K562 (cell line): ENCODE data around the gene EGR2. TPM values are rescaled to one million over a fixed set of nuclear protein-coding genes. Genes with fewer than 3 reads are reported as not detected.

Source experiments
- ATAC-seq: fragments of 200-7000 bp; cut with Tn5 transposase; 3 replicates; pipeline ENCODE4 v1.9.1; 2020; ENCODE audit warnings: moderate library complexity
- BruUV-seq: library from RNA; stranded (reverse); fragments of 400-500 nt; replicated peaks from 2 replicates; lab custom pipeline; 2021; lab: Mats Ljungman, UMichigan
- CTCF ChIA-PET: fragments of 300-600 bp; formaldehyde crosslinking; extraction: SDS; loops from one replicate; lab custom pipeline; 2021; ENCODE audit warnings: low intra/inter-chr PET ratio; lab: Yijun Ruan, JAX
- POLR2A ChIA-PET: fragments of 300-600, 350-650 bp; sonication (Branson Sonifier 250); formaldehyde crosslinking; extraction: SDS; loops from one replicate; lab custom pipeline; 2021; ENCODE audit warnings: antibody characterized with exemption, inconsistent platforms; lab: Yijun Ruan, JAX
- DNase-seq, 4 experiments: peaks; one replicate each; pipeline versions ENCODE4 v3.0.0 to v3.0.0-alpha.2; 2011 to 2018; ENCODE audit warnings: low spot score in 3 of 4, mixed read lengths in 3 of 4; ENCODE audit errors: extremely low read depth in 1 of 4
- FAIRE-seq: peaks from 2 replicates; lab custom pipeline; 2011; peaks lifted over from hg19 to GRCh38; lab: Jason Lieb, UNC
- H2AFZ ChIP-seq: 2 replicates; pipeline ENCODE4 v1.6.0; 2011; ENCODE audit warnings: low read depth, low read length, control low read depth, inconsistent platforms
- H3K27ac ChIP-seq: fragments of 200-600 bp; 3 replicates; pipeline ENCODE4 v1.8.0; 2011; ENCODE audit warnings: low read depth, mild to moderate bottlenecking, control low read depth, inconsistent platforms, low read length, moderate library complexity, mixed read lengths; ENCODE audit errors: extremely low read depth
- H3K27me3 ChIP-seq, 2 experiments: fragments of 300-600 bp in 1 of 2; 2 replicates in 1 of 2; 3 replicates in 1 of 2; pipeline versions ENCODE4 v1.6.0 to v1.8.0; 2011; ENCODE audit warnings: inconsistent platforms in 2 of 2, low read length in 2 of 2, mild to moderate bottlenecking in 1 of 2, mixed read lengths in 1 of 2, moderate library complexity in 1 of 2; ENCODE audit not compliant: control insufficient read depth in 2 of 2, insufficient read depth in 2 of 2
- H3K36me3 ChIP-seq: fragments of 300-600 bp; 3 replicates; pipeline ENCODE4 v1.8.0; 2011; ENCODE audit warnings: mild to moderate bottlenecking, low read length, inconsistent platforms; ENCODE audit not compliant: control insufficient read depth, insufficient read depth
- H3K4me1 ChIP-seq, 2 experiments: fragments of 200-600 bp in 1 of 2; replicated peaks in 1 of 2; 2 replicates in 1 of 2; 3 replicates in 1 of 2; pipeline versions ENCODE4 v1.5.1 to v1.8.0; 2011; ENCODE audit warnings: inconsistent platforms in 2 of 2, low read length in 2 of 2, mild to moderate bottlenecking in 1 of 2, mixed read lengths in 1 of 2, moderate library complexity in 1 of 2; ENCODE audit not compliant: control insufficient read depth in 2 of 2, insufficient read depth in 2 of 2
- H3K4me2 ChIP-seq: 2 replicates; pipeline ENCODE4 v1.6.1; 2011; ENCODE audit warnings: low read length, control low read depth, inconsistent platforms, mixed read lengths; ENCODE audit not compliant: insufficient read depth
- H3K4me3 ChIP-seq: fragments of 200-600 bp; sonication (generic), shearing (Covaris generic); 2 replicates; pipeline ENCODE4 v1.5.1; 2016; ENCODE audit warnings: control low read depth, inconsistent platforms
- H3K79me2 ChIP-seq: fragments of 200-600 bp; 3 replicates; pipeline ENCODE4 v1.8.0; 2011; ENCODE audit warnings: low read length, inconsistent platforms; ENCODE audit not compliant: control insufficient read depth, insufficient read depth
- H3K9ac ChIP-seq, 2 experiments: 2 replicates each; pipeline versions ENCODE4 v1.6.0 to v1.6.1; 2011; ENCODE audit warnings: low read depth in 2 of 2, low read length in 2 of 2, control low read depth in 1 of 2, inconsistent platforms in 1 of 2, mild to moderate bottlenecking in 1 of 2, mixed read lengths in 1 of 2; ENCODE audit not compliant: insufficient read depth in 1 of 2
- H3K9me1 ChIP-seq: one replicate; pipeline ENCODE4 v1.6.0; 2011; ENCODE audit warnings: inconsistent platforms, mild to moderate bottlenecking, low read length, moderate library complexity; ENCODE audit not compliant: control insufficient read depth, insufficient read depth
- H3K9me3 ChIP-seq: replicated peaks from 2 replicates; pipeline ENCODE4 v1.5.1; 2011; ENCODE audit warnings: low read depth, low read length, inconsistent platforms; ENCODE audit not compliant: control insufficient read depth, insufficient read depth
- H4K20me1 ChIP-seq: replicated peaks from 2 replicates; pipeline ENCODE4 v1.6.1; 2011; ENCODE audit warnings: low read length, inconsistent platforms, mixed read lengths; ENCODE audit not compliant: control insufficient read depth, insufficient read depth
- DACH1 ChIP-seq: fragments of 450-650 bp; IDR thresholded peaks from 2 replicates; pipeline ENCODE4 v1.6.1; 2018; ENCODE audit not compliant: partially characterized antibody
- FOXM1 ChIP-seq, 2 experiments: fragments of 450-650 bp in 1 of 2; sonication (generic) in 1 of 2; formaldehyde crosslinking in 1 of 2; IDR thresholded peaks; 2 replicates each; pipeline versions ENCODE4 v1.6.1 to v1.9.0; 2017 to 2022; ENCODE audit warnings: low read depth in 2 of 2, mild to moderate bottlenecking in 2 of 2, missing genetic modification reagents in 1 of 2, moderate library complexity in 1 of 2
- PRDM10 ChIP-seq: fragments of 450-650 bp; IDR thresholded peaks from 2 replicates; pipeline ENCODE4 v1.6.1; 2018; ENCODE audit not compliant: partially characterized antibody
- WGBS: fragments of 100-300 bp; shearing (Covaris generic); methylation state at CpG from one replicate; pipeline ENCODE4 v1.1.6; 2016; ENCODE audit warnings: low coverage, mixed read lengths; ENCODE audit not compliant: insufficient coverage; ENCODE audit errors: missing lambda C conversion rate; 5-methylcytosine and 5-hydroxymethylcytosine counted together
- in situ Hi-C: fragments of 300-500 bp; cut with MboI; formaldehyde crosslinking; loops from 4 replicates; pipeline ENCODE4 v1.15.0; 2018; ENCODE audit warnings: inconsistent platforms, mixed read lengths
- intact Hi-C: fragments of 100-400 bp; cut with micrococcal nuclease; formaldehyde crosslinking; loops from 2 replicates; pipeline ENCODE4 v1.14.2; 2022
- polyA plus RNA-seq, 8 experiments: library from polyadenylated mRNA; depleted of rRNA in 4 of 8; stranded (reverse) in 5 of 8; unstranded in 3 of 8; fragments of >200 nt; fragmentation: Nextera tagmentation in 2 of 8; fragmentation: Illumina TruSeq in 1 of 8; extraction: Ambion mirVana in 2 of 8; extraction: Trizol in 1 of 8; gene quantifications; 2 replicates each; pipeline versions ENCODE4 v1.2.1 to v1.2.3, GENCODE V29; 2011 to 2014; ENCODE audit warnings: inconsistent platforms in 1 of 8, missing spikeins in 1 of 8
- total RNA-seq, 7 experiments: library from RNA; depleted of rRNA in 6 of 7; stranded (reverse); fragments of >200 nt in 6 of 7; fragmentation: Illumina TruSeq in 2 of 7; extraction: Trizol in 2 of 7; gene quantifications; 2 replicates each; pipeline versions ENCODE4 v1.2.1 to v1.2.3, GENCODE V29; 2011 to 2021; ENCODE audit warnings: low replicate concordance in 1 of 7

EGR2 gene
- total and polyA plus RNA-seq, 9 of the 15 experiments (the other 6 are each of a cell fraction or from before 2014, with no cell fraction given) = 0.08 to 0.18 (median 0.12) TPM; not detected in 4

- TF ChIP-seq DACH1 = no peak
Measured at GRCh38 chr10:62794306-62794705, 21.9 kb downstream of the EGR2 start (continued).

GRCh38 chr10:62792261-62792660 is 23.9 kb downstream of the EGR2 start:
- Histone ChIP-seq H3K4me3 (no peak overlapping the region), H3K9me3 (no peaks in the 10 kb centered on the region), H2AFZ (no peak overlapping the region), H3K4me1 (no peaks in the 10 kb centered on the region), H3K4me2 (no peak overlapping the region), H3K36me3 (no peaks in the 10 kb centered on the region), H3K27me3 (peaks cover 10 to 32% of the 10 kb centered on the region in 2 experiments; a peak in 4 of 5 replicates), H3K9me1 (no peaks in the 10 kb centered on the region), H3K79me2 (no peaks in the 10 kb centered on the region), H4K20me1 (no peaks in the 10 kb centered on the region), H3K9ac (no peak overlapping the region), H3K27ac (no peak overlapping the region)
- FAIRE-seq (no peak), DNase-seq (no peak), ATAC-seq (no peak)
- ChIA-PET POLR2A (interaction anchor here (1.2 kb wide), 1 partner anchor 10 kb away, joined by 4 read pairs; no protein-coding TSS in a partner anchor), CTCF (no interaction called here)
- TF ChIP-seq PRDM10 (peak; percentile 91), FOXM1 (IDR thresholded peaks at IDR 0.05; ENCODE audit: low read depth) (no peak), FOXM1 (CRISPR knock-in tag; IDR thresholded peaks at IDR 0.05; ENCODE audit: low read depth) (no peak)
- no TSS peak for BruUV-seq
- in situ Hi-C loops = no loop called here
- WGBS = 0% methylated on average over 5 of the region's 5 CpGs
- intact Hi-C loops = no loop called here
